Dedifferentiated amniotic fluid mesenchymal stem cell (primary cell): ENCODE results near the gene CINP.
A peak's percentile ranks its signal among the peaks of the same experiment; 100 is the strongest.

Experiments
- DNase-seq: peaks from one replicate; pipeline ENCODE4 v3.0.0-alpha.2; 2016; ENCODE audit errors: extremely low spot score

Gene CINP

DNA sequence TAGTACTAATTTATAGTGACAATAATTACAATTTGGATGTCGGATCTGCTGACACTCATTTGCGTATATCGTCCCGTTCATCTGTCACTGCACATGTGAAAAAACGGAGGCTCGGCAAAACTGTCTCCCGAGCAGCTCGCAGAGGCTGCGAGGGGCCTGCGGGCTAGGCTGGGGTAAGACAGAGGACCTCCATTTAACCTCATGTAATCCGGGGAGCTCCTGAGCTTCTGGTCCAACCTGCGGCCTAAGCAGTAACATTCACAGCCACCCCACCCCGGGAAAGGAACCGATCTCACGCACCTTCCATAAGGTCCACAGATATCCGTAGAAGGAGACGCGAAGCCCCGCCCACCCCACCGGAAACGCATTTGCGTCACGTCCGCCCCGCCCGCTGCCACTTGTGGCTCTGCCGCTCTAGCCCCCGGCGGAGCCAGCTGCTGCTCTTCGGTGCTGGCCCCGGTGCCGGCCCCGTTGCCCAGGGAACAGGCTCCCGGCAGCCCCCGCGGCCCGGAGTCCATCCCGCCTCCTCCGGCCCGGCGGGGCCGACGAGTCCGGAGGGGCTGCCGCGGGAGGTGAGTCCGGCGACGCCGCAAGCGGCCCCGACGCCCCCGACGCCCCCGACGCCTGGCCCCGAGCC lies at the start of gene CINP, which contains the start of gene TECPR2:
CINP (minus strand) TSS at position 346 of the 637 bp plus-strand sequence; CDS start at position 307, 39 bp downstream.
TECPR2 (plus strand) TSS at position 397 of the 637 bp plus-strand sequence. CDS start 13,781 bp downstream, outside the sequence.
- DNase-seq: peak; percentile 97

DNA sequence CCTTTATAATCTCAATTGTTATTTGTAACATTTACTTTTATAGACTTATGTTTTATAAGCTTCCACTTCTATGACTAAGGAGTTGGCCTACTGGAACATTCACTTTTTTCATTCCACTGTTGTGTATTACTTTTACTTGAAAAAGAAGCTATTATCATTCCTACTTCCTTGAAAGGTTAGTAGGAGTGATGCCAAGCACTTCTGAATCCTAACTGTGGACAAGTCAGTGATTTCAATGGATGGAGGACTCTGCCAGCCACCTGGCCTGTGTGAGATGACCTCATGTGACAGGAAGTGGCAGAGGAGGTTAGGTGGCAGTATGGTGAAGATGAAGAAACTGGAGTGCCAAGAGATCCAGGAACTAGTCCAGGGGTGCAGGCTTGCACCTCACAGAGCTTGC lies 46.0 kb upstream of the CINP start:
- DNase-seq: no peak

GRCh38 chr14:102407258-102407657 lies 44.6 kb upstream of the CINP start:
- DNase-seq: no peak

GRCh38 chr14:102403028-102403427 lies 40.3 kb upstream of the CINP start:
- DNase-seq: no peak

- DNase-seq: no peak
Measured at GRCh38 chr14:102396521-102396920, 33.8 kb upstream of the CINP start.

- DNase-seq: no peak
Measured at GRCh38 chr14:102394717-102395375, 32.2 kb upstream of the CINP start.

GRCh38 chr14:102392506-102392905 lies 29.8 kb upstream of the CINP start:
- DNase-seq: no peak

DNA sequence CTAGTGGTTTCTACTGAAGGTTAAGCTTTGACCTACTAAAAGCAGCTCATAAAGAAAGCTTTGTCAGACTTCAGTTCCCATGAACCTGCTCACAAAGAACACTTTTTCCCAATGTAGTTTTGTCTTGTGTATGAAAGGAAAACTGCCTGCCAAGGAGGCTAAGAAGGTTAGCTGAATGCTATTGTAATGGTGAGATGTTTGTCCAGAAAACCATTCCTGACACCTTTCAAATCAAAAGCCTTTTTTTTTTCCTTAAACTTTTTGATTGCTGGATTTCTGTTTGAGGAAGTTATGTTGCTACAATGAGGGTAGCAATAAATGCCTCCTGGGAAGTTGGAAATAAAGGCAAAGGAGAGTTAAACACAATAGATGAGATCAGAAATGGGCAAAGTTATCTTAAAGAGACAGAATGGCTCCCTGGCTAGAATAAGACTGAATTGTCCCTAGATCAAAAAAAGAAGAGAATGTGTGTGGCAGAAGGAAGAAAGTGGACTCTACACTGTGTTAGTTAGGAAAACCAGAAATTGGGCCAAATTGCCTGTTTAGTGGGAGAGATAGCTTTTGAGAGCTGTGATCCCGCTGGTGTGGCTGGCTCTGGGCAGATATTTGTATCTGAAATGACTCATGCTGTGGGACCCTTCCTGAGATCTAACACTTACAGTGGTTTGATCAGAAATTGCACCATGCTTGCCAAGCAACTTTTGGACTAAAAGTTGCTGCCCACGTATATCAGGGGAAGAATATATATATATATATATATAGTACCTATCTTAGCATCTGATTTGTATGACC lies 27.6 kb upstream of the CINP start:
- DNase-seq: peak; percentile 19

GRCh38 chr14:102389246-102389645 lies 26.6 kb upstream of the CINP start:
- DNase-seq: no peak

- DNase-seq: no peak
Measured at GRCh38 chr14:102387086-102387485, 24.4 kb upstream of the CINP start.

GRCh38 chr14:102378830-102379229 lies 16.1 kb upstream of the CINP start:
- no peak for DNase-seq

GRCh38 chr14:102377696-102378095 lies 15.0 kb upstream of the CINP start:
- no peak for DNase-seq

DNA sequence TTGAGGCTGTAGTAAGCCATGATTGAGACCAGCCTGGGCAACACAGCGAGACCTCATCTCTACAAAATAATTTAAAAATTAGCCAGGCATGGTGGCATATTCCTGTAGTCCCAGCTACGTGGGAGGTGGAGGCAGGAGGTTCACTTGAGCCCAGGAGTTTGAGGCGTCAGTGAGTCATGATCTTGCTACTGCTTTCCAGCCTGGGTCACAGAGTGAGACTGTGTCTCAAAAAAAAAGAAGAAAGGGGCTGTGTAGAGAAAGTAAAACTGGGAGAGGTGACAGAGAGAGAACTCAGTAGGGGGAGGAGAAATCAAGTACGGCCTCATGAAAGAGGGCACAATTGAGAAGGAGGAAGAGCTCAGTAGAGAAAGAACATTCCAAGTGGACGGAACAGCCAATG lies 12.4 kb upstream of the CINP start:
- no peak for DNase-seq

DNA sequence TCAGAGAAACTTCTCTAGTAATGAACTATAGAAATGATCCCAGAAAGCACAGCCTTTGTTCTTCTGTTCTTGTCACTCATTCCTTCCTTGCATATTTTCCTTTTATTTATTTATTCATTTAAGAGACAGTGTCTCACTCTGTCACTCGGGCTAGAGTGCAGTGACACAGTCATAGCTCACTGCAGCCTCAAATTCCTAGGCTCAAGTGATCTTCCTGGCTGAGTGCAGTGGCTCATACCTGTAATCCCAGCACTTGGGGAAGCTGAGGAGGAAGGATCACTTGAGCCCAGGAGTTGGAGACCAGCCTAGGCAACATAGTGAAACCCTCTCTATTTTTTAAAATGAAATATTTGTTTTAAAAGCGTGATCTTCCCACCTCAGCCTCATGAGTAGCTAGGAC lies 11.6 kb upstream of the CINP start:
- no peak for DNase-seq

GRCh38 chr14:102373110-102373509 lies 10.4 kb upstream of the CINP start:
- DNase-seq: no peak

DNA sequence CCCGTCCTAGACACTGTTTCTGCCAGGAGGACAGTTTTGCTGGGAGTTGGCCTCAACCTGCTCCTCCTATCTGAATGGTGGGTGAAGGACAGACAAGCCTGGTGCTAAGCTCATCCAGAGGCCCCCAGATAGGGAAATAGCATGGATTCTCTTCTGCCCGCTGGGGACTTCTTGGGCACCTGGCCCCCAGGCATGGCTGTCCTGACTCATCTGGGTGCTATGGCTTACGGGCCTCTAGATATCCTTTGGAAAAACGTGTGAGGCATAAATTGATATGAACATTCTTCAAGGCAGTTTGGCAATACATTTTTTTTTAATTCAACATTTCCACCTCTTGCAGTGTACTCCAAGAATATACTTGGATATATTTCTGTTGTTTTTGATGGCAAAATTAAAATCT lies 8.7 kb upstream of the CINP start:
- DNase-seq: no peak

DNA sequence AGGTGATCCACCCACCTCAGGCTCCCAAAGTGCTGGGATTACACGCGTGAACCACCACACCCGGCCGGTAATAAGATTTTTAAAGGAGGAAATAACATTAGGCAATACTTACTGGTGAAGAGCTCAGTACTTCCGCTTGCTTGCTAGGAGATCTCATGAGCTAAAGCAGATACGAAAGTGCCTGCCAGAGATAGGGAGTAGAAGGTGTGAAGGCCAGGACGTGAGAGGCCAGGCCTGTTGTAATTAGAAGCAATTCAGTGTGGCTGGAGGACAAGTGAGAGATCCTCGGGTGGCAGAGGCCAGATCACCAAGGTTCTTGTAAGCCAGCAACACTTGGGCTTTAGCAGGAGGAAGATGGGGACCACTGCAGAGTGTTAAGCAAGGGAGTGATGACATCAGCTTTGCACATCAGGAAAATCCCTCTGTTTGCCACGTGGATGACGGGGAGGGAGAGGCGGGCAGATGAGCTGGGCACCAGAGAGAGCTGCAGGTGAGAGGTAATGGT lies 7.7 kb upstream of the CINP start:
- no peak for DNase-seq

DNA sequence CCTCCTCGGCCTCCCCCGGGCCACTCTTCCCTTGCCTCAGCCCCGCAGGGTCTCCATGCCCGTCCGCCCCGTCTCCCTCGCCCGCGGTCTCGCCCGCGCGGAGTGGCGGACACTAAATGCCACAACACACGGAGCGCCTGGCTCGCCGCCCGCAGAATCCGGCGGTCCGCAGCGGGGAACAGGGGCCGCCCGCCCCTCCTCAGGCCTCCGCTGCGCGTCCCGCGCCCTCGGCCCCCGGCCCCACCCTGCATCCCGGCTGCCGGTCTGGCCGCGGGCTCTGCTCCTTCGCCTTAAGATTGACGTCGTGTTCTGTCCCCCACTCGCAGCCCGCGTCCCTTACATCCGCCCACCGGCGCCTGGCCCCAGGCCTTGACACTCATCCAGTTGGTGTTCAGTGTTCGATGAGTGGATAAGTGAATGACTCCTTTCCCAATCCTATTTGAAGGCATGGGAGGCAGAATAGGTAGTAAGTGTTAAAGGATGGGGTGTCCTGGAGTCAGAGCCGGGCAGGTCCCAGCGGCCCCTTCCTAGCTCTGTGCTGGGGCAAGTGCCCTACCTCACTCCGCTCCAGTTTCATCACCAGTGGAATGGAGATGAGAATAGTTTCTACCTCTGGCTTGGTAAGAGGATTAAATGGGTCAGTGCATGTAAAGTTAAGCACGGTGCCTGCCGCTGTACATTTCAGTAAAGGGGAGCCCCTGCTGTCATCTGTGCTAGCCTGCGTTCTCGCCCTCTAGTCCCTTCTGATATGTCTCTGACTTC lies 673 bp upstream of the CINP start:
- DNase-seq: peak; percentile 43

- peak; percentile 16 for DNase-seq
Measured at GRCh38 chr14:102362084-102362483, 606 bp downstream of the CINP start.

GRCh38 chr14:102360388-102360787 lies 2.3 kb downstream of the CINP start:
- DNase-seq: no peak

DNA sequence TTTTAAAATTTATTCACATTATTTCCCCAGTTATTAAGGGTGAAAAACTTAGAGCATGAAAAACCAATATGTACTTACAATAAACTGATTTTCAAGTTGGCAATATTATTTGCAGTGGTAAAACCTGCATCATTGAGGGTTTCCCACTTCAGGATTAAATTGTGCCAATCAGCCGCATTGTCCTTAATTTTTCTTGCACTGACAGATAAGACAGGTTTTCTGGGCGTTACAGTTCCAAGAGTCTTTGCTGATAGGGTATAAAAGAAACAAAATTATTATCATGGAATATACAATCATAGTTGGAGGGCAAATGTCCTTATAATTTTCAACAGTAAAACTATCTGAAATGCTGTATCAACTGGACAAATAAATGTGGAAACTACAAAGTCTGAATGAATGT lies 3.3 kb downstream of the CINP start:
- no peak for DNase-seq

GRCh38 chr14:102356280-102356679 lies 6.4 kb downstream of the CINP start:
- DNase-seq: no peak
